Femur (tissue), 1 donor: ENCODE measurements around the gene LIM2.

Experiments
- DNase-seq: peaks from one replicate; pipeline ENCODE4 v3.0.0-alpha.2; 2017

The LIM2 gene

DNA sequence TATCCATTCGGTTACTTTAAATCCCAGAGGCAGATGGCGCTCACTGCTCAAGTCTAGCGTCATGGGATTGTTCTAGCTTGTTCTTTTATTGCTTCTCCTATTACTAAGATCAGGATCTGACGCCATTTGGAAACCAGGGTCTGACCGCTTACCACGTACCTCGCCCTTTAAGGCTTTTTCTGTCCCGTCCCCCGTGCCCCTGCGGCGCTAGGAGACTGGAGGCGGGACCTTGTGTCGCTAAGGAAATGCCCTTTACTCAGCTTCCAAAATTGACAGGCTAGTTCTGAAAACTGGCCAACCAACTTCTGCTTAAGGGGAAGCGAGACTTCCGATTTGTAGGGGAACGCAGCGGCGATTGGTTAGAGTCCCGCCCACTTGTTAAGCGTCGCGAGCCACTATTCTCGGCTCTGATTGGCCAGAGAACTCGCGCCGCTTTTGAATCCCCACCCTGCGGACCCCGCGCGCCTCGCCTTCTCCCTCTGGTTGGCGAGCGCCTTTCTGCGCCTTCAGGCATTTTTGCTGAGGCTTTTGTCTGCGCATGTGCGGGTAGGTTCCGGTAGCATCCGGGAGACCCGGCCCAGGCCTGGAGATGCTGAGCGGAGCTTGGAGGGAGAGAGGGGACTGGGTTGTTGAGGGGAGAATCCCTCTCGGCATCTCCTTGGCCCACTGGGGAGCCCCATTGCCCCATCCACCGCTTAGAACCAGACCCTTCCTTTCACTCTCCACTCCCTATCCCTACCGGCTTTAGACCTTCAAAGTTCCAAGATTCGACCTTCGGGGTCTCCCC is 6.5 kb upstream of the LIM2 start:
- peak; percentile 97 for DNase-seq

DNA sequence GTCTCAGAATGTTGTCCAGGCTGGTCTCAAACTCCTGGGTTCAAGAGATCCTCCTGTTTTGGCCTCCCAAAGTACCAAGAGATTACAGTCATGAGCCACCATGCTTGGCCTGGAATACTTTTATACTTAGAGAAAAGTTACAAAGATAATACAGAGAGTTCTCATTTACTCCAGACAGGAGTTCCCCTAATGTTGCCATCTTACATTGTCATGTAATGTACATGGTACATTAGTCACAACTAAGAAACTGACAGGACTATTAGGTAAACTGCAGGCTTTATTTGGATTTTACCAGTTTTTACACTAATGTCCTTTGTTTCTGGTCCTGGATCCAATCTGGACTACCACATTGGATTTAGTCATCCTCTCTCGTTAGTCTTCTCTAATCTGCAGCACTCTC is 4.9 kb upstream of the LIM2 start:
- DNase-seq, result no peak

DNA sequence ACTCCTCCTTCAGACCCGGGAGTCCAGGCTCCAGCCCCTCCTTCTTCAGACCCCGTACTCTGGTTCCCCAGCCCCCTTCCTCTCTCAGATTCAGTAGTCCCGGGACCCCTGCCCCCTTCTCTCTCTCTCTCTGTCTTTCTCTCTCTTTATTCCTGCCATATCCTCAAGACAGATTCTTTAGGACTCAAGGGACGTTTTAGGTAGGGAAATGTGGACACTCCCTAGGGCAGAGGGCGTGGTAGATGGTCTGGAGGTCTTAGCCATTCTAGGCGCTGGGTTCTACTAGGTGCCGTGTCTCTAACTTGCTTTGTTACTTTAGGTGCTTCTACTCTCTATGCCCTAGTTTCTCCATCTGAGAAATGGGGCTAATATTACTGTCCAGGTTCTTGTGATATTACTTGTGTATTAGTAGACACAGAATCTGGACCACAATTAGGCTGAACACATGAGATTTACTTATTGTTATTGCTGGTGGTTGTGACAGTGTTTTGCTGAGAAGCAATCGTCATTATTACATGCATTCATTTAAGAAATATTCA is 3.4 kb upstream of the LIM2 start:
- DNase-seq, result no peak

DNA sequence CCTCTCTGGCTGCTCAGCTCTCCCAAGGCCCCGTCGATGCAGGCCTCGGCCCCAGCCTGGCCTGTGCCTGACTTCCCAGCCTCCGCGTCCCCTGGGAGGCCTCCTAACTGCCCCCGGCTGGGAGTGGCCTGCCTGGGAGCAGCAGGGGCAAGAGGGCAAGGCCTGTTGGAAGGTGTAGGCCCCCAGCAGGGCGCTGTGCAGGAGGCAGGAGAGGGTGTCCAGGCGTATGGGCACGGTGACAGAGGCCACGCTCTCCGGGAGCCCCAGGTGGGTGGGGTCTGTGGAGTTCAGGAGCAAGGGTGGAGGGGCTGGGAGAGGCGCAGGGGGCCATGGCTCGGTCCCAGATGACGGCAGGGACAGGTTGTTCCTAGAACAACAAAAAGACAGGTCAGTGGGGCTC is 1.4 kb upstream of the LIM2 start:
- DNase-seq, result no peak

DNA sequence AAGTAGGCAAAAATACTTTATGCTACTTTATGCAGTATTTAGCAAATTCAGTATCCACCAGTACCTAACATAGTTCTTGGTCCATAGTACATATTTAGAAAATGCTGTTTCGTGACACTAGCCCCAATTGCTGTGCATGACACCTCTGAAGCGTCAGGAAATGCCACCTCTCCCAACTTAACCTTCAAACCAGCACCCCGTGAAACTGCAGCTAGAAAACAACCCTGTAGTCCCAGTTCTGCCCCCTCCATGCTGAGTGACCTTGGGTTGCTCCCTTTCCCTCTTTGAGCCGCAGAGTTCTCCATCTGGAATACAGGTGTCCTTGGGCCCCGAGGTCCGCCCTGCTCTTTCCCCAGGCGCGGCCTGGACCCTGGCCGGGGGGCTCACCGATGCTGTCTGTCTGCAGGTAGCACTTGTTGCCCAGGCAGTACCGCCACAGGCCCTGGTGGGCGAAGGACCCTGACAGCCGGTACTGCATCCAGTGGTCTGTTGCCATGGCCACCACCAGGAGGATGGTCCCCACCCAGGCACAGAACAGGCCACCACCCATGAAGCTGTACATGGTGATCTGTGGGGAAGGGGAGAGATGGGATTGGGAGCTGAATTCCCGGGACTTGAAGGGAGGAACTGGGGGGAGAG is 773 bp downstream of the LIM2 start:
- DNase-seq, result no peak

DNA sequence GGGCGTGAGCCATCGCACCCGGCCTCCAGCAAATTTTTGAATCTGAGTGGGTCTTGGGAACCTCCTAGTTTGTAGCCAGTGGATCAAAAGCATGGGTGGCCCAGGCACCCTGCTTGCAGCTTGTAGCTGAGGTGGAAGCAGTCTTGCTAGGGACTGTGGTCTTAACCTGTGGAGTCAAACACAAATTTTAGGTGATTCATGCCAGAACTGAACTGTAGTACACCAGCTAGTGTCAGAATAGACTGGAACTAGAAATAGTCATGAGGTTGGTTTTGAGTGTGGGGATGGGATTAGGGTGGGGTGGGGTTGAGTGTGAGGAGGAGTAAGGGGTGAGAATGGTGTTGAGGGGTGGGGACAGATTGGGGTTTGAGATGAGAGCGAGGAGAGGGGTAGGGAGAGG is 5.8 kb downstream of the LIM2 start:
- DNase-seq, result no peak

DNA sequence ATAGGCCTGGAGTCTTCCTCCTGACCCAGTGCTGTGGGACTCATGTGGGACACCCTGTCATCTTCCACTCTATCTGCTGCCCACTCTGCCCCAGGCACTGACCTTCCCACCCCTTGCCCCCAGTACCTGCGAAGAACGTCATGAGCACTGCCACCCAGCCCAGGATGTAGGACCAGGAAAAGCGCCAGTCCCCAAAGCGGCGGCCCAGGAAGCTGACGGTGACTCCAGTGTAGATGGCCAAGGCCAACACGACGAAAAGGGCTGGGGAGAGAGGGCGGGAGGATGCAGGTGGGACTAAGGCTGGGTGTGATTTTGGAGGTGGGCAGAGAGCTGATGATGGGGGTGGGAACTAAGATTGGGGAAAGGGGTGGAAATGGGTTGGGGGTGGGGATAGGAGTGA is 7.4 kb downstream of the LIM2 start:
- DNase-seq, result no peak

DNA sequence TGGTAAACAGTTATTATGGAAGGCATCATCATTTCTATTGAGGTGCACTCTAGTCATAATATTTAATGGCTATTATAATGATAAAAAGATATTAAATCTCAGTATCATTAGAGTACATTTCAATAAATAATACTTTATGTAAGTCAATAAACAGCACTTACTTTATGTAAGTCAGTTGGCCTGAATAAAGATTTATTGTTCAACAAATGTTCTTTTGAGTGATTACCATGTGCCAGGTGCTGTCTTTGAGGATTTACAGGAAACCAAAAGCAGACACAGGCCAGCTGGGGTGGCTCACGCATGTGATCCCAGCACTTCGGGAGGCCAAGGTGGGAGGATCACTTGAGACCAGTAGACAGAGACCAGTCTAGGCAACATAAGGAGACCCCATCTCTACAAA is 10.4 kb downstream of the LIM2 start:
- DNase-seq, result no peak

DNA sequence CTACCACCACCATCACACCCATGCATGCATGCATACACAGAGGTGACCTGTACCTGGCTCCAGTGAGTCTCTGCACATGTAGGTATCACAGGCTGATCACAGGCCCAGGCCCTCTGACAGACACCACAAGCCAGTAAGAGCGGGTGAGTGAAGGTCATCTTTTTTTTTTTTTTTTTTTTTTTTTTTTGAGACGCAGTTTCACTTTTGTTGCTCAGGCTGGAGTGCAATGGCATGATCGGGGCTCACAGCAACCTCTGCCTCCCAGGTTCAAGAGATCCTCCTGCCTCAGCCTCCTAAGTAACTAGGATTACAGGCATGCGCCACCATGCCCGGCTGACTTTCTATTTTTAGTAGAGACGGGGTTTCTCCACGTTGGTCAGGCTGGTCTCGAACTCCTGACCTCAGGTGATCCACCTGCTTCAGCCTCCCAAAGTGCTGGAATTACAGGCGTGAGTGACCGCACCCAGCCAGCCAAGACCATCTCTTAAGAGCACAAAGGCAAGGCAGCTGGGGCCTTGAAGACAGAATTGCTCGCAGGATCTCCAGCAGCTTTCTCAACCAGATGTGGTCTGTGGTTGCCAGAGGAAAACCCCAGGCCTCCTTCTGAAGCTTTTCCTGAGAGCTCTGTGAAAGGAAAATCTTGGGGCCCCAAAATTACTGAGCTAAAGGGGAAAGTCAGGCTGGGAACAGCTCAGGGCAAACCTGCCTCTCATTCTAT is 12.1 kb downstream of the LIM2 start:
- no peak for DNase-seq

DNA sequence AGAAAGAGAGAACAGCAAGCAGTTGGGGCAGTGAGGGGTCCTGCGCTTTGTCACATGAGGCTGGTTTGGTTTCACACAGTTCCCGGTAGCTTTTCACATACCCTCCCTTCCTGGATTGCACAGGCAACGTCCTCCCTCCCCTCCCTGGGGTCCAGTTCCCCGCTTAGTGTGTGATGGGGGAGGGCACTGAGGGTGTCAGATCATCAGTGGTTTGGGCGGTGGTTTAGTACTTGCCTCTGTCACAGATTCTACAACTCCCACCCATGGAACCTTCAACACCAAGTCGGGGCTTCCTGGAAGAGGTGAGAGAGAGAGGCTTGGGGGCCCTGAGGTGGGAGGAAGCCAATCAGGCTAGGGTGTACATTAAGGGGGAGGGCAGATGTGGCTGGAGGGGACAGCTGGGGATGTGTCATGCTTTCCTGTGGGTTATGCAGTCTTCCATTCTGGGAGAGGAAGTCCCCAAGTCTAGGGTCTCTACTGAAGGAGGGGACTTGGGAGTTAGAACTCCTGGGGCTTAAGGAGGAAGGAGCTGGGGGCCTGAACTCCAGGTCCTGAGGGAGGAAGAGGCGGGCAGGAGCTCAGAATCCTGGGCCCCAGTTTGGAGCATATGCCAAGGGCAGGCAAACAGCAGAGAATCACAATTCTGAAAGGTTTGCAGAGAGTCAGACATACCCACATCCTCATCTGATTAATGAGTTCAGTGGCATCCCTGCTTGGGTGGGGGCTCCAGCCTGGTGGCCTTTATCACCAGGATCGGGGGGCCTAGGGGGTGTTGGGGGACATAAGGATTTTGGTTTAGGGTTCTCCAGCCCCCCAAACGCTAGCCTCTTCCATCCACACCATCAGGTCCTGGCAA is 14.9 kb downstream of the LIM2 start, which contains the start of gene NKG7:
TSS of gene NKG7 (minus strand) at position 6 of the 856 bp plus-strand sequence. CDS start 119 bp downstream, outside the sequence.
- DNase-seq, result no peak

DNA sequence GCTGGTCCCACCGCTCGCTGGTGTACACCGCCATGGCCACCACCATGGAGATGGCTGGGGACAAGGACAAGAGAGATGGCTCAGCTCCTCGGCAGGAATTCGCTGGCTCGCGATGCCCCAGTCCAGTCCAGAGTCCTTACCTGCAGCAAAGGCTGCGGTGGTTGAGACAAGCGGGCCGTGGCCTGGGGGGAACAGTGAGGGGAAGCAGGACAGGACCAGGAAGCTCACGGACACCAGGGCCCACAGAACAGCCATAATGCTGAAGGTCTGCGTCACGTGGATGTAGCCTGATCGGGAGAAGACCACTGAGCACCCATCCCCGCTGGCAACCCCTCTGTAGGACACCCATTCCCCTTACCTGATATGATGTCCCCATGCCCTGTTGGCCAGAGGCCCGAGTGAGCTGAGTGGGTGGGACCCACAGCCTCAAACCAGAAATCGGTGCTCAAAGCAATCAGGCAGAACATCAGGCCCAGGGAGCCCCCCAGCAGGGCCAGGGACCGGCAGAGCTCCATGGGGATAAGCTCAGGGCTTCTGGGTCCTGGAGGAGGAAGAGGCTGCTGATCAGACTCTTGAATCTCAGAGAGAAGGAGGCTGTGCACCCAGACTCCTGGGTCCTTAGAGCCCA is 15.6 kb downstream of the LIM2 start:
- no peak for DNase-seq

DNA sequence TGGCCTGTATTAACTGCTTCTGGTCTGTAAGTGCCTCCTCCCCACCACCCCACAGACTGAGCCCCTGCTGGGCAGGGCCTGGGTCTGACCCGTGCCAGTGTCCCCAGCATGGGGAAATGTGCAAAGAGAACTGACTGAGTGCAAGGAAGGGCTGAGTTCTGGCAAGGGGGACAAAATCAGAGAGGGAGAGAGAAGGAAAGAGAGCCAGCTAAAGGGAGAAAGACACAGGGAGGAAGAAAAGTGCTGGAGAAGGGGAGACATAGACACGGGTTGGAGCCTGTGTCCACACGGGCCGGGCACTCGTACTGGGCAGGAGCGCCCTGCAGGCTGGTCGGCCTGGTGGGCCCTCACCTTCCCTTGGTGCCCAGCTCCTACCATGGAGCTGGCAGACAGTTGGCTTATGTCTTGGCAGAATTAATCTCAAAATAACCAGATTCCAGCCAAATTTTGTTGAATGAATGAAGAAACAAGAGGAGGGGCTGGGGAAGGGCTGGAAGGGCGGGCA is 16.5 kb downstream of the LIM2 start:
- no peak for DNase-seq

DNA sequence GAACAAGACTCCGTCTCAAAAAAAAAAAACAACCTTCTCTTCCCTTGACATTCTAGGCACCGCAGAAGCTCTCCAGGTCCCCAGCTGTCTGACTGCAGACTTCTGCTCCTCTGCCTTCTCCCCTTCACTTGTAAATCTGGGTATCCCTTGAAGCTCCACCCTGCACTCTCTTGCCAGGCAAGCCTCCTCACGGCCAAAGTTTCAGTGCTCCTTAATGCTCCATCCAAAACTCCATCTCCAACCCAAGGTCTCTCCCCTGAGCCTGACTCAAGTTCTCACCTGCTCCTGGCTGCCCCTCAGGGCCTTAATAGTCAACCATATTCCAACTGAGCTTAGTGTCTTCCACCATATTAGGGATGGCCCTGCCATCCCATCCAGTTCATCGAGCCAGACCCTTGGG is 17.5 kb downstream of the LIM2 start:
- DNase-seq, result no peak

DNA sequence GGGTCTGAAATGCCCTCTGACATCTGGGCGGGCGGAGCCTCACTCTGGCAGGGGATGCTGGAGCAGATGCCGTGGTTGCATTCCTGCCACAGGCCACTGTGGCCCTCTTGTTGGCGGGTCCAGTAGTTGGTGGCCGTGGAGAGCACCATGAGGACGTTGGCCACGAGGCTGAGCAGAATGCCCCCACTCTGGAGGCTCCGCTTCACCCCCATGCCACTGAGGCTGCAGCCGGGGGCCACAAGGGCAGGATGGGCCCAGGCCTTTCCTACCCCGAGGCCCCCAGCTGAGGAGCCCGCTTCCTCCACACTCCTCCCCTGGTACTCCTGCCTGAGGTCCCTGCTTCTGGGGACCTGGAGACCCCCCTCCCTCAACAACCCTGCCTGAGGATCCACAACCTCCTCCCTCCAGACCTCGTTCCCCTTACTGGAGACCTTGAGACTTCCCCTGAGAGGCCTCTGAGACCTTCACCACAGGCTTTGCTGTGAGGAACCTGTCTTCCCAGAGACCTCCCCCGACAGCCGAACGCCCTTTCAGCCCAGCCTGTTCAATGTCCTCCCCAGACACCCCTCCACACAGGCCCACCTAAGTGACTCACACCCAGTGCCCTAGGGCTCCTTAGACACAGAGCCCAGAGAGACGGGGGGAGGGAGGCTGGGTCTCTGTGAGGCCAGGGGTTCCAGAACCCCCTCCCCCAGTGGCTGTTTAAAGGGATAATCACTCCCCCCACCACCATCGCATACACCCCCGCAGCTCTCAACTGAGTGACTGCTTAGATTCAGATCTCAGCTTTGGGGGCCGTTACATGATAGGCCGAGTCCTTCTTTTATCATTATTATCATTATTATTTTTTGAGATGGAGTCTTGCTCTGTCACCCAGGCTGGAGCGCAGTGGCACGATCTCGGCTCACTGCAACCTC is 19.1 kb downstream of the LIM2 start, which contains the start of gene CLDND2:
TSS of gene CLDND2 (minus strand) at position 638 of the 917 bp plus-strand sequence. CDS start at position 212, 426 bp downstream.
- DNase-seq, result no peak

DNA sequence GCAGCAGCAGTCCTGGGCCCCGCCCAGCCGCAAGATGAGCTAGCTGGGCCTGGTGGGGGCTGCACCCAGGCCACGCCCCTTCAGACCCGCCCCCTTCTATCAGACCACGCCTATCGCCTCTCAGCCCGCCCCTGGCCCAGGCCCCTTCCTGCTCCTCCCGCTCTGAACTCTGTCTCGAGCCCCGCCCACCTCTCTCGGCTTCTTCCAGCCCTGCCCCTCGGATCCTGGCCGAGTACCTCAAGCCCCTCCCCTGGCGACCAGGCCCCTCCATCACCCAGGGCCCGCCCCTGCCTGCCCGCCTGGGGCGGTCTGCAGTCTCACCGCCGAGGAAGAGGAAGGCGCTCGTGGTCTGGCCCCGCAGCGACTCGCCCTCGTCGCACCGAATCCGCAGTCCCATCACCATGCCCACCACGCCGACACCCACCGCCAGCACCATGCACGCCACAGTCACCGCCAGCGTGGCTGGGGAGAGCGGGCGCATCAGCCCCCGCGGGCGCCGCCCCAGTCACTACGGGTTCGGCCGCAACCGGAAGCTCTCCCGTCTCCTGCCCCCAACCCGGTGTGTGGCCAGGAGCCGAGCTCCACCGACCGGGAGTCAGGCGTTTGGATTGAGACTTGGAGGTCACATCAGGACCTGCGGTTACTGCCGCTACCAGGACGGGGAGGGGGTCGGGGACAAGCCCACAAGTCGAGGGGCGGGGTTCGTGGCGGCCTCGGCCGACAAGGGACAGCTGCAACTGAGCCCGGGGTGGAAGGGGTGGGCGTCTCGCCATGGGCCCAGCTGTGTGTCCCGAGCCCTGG is 20.0 kb downstream of the LIM2 start:
- peak; percentile 99 for DNase-seq

DNA sequence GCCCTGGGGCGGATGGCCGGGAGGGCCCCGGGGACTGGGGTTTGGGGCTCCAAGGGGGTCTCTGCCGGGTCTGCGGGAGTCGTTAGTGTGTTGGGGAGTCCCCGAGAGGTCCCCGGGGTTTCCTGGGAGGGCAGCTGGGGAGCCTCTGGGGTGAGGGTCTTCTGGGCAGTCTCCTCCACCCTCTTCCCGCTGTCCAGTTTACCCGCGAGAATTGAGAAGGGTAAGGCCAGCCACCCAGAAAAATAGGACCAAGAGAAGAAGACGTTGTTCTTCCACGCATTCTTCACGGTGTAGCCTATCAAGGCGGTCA is 20.6 kb downstream of the LIM2 start:
- DNase-seq, result no peak

DNA sequence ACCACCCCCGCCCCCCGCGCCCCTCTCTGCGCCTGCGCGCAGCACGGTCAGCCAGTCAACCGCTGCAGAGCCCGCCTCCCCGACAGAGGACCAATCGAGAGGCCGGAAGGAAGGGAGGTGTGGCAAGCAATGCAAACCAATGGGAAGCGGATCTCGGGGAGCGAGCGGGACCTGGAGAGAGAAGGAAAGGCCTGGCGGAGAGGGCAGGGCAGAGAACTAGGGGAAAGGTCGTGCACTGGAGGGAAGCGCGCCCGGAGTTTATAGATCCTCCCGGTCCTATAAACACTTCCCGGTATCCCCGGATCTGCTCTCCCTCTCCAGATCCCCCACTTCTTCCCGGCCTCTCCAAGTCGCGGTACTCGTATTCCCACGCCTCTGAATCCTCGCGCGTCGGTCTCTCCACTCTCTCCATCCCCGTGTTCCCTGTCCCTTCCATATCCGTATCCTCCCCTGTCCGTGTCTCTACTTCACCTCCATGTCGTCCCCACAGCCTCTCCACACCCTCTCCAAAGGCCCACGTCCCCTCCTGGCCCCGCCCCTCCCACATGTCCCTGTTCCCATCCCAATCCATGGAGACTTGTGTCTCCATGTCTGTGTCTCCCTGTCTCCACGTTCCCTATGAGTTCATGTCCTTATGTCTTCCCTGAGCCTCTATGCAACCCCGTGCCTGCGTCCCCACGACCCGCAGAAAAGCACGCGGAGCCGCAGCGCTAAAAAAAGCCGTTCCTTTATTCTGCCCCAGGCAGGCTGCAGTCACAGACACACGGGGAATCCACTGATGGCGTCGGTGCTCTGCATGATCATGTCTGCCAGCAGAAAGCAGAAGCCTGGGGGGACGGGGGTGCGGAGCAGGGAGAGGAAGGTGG is 21.2 kb downstream of the LIM2 start:
- peak; percentile 99 for DNase-seq

DNA sequence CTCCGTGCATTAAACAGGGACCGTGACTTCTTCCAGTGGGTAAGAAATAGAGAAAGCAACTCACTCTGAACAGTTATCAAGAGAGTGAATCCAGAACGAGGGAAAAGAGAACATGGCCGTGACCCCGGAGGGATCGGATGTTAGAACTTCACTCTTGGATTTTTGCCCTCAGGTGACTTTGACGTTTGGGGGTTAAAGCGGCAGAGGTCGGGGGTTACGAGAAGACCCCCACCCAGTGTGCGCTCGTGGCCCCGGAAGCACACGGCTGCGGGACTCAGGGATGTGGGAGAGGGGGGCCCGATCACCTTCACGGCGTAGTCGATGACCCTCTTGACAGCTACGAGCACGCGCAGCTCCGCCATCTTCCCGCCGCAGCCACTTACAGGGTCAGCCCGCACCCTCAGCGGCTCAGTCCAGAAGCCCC is 21.8 kb downstream of the LIM2 start, which contains the start of gene ETFB:
TSS of gene ETFB (minus strand) at position 424 of the 424 bp plus-strand sequence. CDS start at position 362, 62 bp downstream.
- DNase-seq, result no peak
